ENCODE data around the gene RNPC3.

The RNPC3 gene

DNA sequence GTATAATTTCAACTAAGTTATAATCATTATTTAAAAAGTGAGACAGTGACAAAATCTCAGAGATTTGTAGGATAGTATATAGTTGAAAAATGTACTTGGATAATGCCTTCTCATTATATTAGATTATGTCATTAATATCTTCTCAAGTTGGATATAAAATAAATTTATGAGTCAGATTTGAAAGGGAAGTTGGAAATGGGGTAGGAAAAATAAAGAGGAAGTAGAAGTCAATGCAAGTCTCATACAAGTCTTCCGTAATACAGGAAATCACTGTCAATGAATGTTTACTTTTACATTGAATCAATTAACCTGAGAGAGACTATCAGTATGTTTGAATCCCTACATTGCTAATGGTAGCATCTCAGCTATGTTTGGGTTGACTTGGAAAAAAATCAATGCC is 16.2 kb upstream of the RNPC3 start:
- H3K79me2 ChIP-seq (ENCODE audit: insufficient read depth, low read length), result no peaks in the 10 kb centered on the region
- H3K4me3 ChIP-seq (ENCODE audit: low read depth in 1 of 2, low read length in 2 of 2), result no peak overlapping the region

DNA sequence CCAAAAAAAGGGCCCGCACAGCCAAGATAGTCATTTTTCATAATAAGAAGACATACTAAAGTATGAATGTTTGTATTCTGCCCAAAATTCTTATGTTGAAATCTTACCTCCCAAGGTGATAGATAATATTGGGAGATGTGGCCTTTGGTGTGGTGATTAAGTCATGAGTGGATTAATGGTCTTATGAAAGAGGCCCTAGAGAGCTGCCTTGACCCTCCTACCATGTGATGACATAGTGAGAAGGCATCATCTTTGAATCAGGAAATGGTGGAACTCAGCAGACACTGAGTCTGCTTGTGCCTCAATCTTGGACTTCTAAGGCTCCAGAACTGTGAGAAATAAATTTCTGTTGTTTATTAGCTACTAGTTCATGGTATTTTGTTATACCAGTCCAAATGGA is 11.8 kb upstream of the RNPC3 start:
- H3K4me3 ChIP-seq (ENCODE audit: low read depth in 1 of 2, low read length in 2 of 2), result no peak overlapping the region
- H3K9me3 ChIP-seq (ENCODE audit: insufficient read depth, low read length, severe bottlenecking), result no peaks in the 10 kb centered on the region
- no peak overlapping the region for H2AFZ ChIP-seq (ENCODE audit: low read depth, low read length)
- H3K79me2 ChIP-seq (ENCODE audit: insufficient read depth, low read length), result no peaks in the 10 kb centered on the region
- TF ChIP-seq CTCF (IDR thresholded peaks at IDR 0.05; ENCODE audit: borderline replicate concordance, extremely low read depth, low read length, poor library complexity, severe bottlenecking) (no peak), EZH2 (IDR thresholded peaks at IDR 0.05; ENCODE audit: borderline replicate concordance, low read depth, low read length, severe bottlenecking) (no peak)
- DNase-seq (no peak), ATAC-seq (ENCODE audit: insufficient read depth, low read depth) (no peak)
- no peak overlapping the region for H3K9ac ChIP-seq (ENCODE audit: low read depth, low read length)
- H3K27me3 ChIP-seq (ENCODE audit: insufficient read depth, low read length, poor library complexity), result no peaks in the 10 kb centered on the region
- H3K36me3 ChIP-seq (ENCODE audit: insufficient read depth, low read length), result no peaks in the 10 kb centered on the region
- H4K20me1 ChIP-seq (ENCODE audit: insufficient read depth, low read length), result no peaks in the 10 kb centered on the region
- H3K4me1 ChIP-seq (ENCODE audit: insufficient read depth, low read length), result no peaks in the 10 kb centered on the region; the same call in 1 of the 2 replicates
- H3K27ac ChIP-seq (ENCODE audit: low read length), result no peak overlapping the region
- no peak overlapping the region for H3K4me2 ChIP-seq (ENCODE audit: insufficient read depth, low read length)

More for the DNA sequence above, 16.2 kb upstream of the RNPC3 start:
- no peak for TF ChIP-seq CTCF (IDR thresholded peaks at IDR 0.05; ENCODE audit: borderline replicate concordance, extremely low read depth, low read length, poor library complexity, severe bottlenecking)
- TF ChIP-seq EZH2 (IDR thresholded peaks at IDR 0.05; ENCODE audit: borderline replicate concordance, low read depth, low read length, severe bottlenecking), result no peak
- Histone ChIP-seq H3K9me3 (ENCODE audit: insufficient read depth, low read length, severe bottlenecking) (no peaks in the 10 kb centered on the region), H3K4me1 (ENCODE audit: insufficient read depth, low read length) (no peaks in the 10 kb centered on the region), H3K9ac (ENCODE audit: low read depth, low read length) (no peak overlapping the region), H3K27ac (ENCODE audit: low read length) (no peak overlapping the region), H2AFZ (ENCODE audit: low read depth, low read length) (no peak overlapping the region), H4K20me1 (ENCODE audit: insufficient read depth, low read length) (no peaks in the 10 kb centered on the region), H3K4me2 (ENCODE audit: insufficient read depth, low read length) (no peak overlapping the region), H3K27me3 (ENCODE audit: insufficient read depth, low read length, poor library complexity) (no peaks in the 10 kb centered on the region), H3K36me3 (ENCODE audit: insufficient read depth, low read length) (no peaks in the 10 kb centered on the region)
- no peak for ATAC-seq (ENCODE audit: insufficient read depth, low read depth)
- no peak for DNase-seq

DNA sequence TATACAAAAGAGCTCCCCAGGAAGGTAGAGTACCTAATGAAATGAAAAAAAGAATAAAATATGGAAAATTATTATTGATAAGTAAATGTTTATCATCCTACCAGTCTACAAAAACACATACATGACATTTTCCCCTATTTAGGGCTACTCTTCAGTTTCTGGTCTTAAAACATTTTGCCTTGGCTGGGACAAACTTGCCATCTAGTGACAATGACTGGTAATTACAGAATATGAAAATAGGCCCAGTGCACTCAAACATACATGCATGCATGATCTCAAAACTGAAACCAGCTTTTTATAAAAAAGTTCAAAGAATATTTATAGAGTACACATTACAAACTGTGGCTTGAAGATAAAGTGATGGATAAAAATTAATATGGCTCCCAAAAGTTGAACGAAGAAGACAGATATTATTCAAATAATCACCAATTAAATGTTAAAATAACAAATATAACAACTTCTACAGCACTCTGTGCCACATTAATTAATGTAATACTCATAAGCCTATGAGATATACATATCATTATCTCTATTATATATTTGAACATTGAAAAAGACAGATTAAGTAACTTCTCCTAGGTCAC is 10.5 kb upstream of the RNPC3 start:
- Histone ChIP-seq H4K20me1 (ENCODE audit: insufficient read depth, low read length) (no peaks in the 10 kb centered on the region), H3K36me3 (ENCODE audit: insufficient read depth, low read length) (no peaks in the 10 kb centered on the region), H3K9ac (ENCODE audit: low read depth, low read length) (no peak overlapping the region), H3K4me3 (ENCODE audit: low read depth in 1 of 2, low read length in 2 of 2) (no peak overlapping the region), H3K4me2 (ENCODE audit: insufficient read depth, low read length) (no peak overlapping the region), H3K4me1 (ENCODE audit: insufficient read depth, low read length) (no peaks in the 10 kb centered on the region; the same call in 1 of the 2 replicates), H3K27ac (ENCODE audit: low read length) (no peak overlapping the region), H3K79me2 (ENCODE audit: insufficient read depth, low read length) (no peaks in the 10 kb centered on the region), H3K27me3 (ENCODE audit: insufficient read depth, low read length, poor library complexity) (no peaks in the 10 kb centered on the region), H3K9me3 (ENCODE audit: insufficient read depth, low read length, severe bottlenecking) (no peaks in the 10 kb centered on the region), H2AFZ (ENCODE audit: low read depth, low read length) (no peak overlapping the region)
- ATAC-seq (ENCODE audit: insufficient read depth, low read depth), result peak; percentile 87
- TF ChIP-seq EZH2 (IDR thresholded peaks at IDR 0.05; ENCODE audit: borderline replicate concordance, low read depth, low read length, severe bottlenecking), result no peak
- peak; percentile 79 for TF ChIP-seq CTCF (IDR thresholded peaks at IDR 0.05; ENCODE audit: borderline replicate concordance, extremely low read depth, low read length, poor library complexity, severe bottlenecking)
- peak; percentile 30 for DNase-seq

All from DND-41 (cell line).